DND-41 (cell line): ENCODE results near the gene ST3GAL4.
"Not testable (repeated sequence)": the region's sequence is repeated elsewhere in the genome, so short reads cannot be mapped to it uniquely, and the experiment has no call there.

ENCODE experiments used
- ATAC-seq: fragments of 200-7000 bp; cut with Tn5 transposase; 3 replicates; pipeline ENCODE4 v1.9.1; 2021; ENCODE audit warnings: low read depth; ENCODE audit not compliant: insufficient read depth
- DNase-seq: peaks from one replicate; pipeline ENCODE4 v3.0.0-alpha.2; 2020
- H2AFZ ChIP-seq: 2 replicates; pipeline ENCODE4 v1.6.0; 2012; ENCODE audit warnings: low read depth, low read length
- H3K27ac ChIP-seq: 2 replicates; pipeline ENCODE4 v1.5.1; 2012; ENCODE audit warnings: low read length, inconsistent platforms
- H3K27me3 ChIP-seq: fragments of 200-600 bp; sonication (generic); 2 replicates; pipeline ENCODE4 v1.6.0; 2012; ENCODE audit warnings: low read length, mild to moderate bottlenecking, inconsistent platforms; ENCODE audit not compliant: insufficient read depth, poor library complexity
- H3K36me3 ChIP-seq: 2 replicates; pipeline ENCODE4 v1.5.1; 2012; ENCODE audit warnings: low read length, inconsistent platforms; ENCODE audit not compliant: insufficient read depth
- H3K4me1 ChIP-seq: 2 replicates; pipeline ENCODE4 v1.5.1; 2012; ENCODE audit warnings: mild to moderate bottlenecking, low read length; ENCODE audit not compliant: insufficient read depth
- H3K4me2 ChIP-seq: 2 replicates; pipeline ENCODE4 v1.6.0; 2012; ENCODE audit warnings: mild to moderate bottlenecking, moderate library complexity, low read length, inconsistent platforms; ENCODE audit not compliant: insufficient read depth
- H3K4me3 ChIP-seq, 2 experiments: fragments of 200-600 bp in 1 of 2; shearing (Covaris generic) in 1 of 2; 2 replicates each; pipeline ENCODE4 v1.5.1; 2012 to 2016; ENCODE audit warnings: inconsistent platforms in 2 of 2, low read length in 2 of 2, mild to moderate bottlenecking in 2 of 2, low read depth in 1 of 2, moderate library complexity in 1 of 2
- H3K79me2 ChIP-seq: 2 replicates; pipeline ENCODE4 v1.6.0; 2012; ENCODE audit warnings: low read length, inconsistent platforms; ENCODE audit not compliant: insufficient read depth
- H3K9ac ChIP-seq: 2 replicates; pipeline ENCODE4 v1.6.0; 2012; ENCODE audit warnings: low read depth, mild to moderate bottlenecking, inconsistent platforms, low read length, moderate library complexity
- H3K9me3 ChIP-seq: 2 replicates; pipeline ENCODE4 v1.5.1; 2012; ENCODE audit warnings: low read length, moderate library complexity, mild to moderate bottlenecking, inconsistent platforms; ENCODE audit not compliant: insufficient read depth, severe bottlenecking
- H4K20me1 ChIP-seq: 2 replicates; pipeline ENCODE4 v1.6.0; 2012; ENCODE audit warnings: low read length; ENCODE audit not compliant: insufficient read depth
- EZH2 ChIP-seq: IDR thresholded peaks from 3 replicates; pipeline ENCODE4 v1.6.1; 2012; ENCODE audit warnings: borderline replicate concordance, low read depth, mild to moderate bottlenecking, moderate library complexity, low read length, inconsistent platforms; ENCODE audit not compliant: severe bottlenecking
- TF ChIP-seq, protein P1 (sequence below): IDR thresholded peaks from 2 replicates; pipeline ENCODE4 v1.5.1; 2012; ENCODE audit warnings: borderline replicate concordance, low read length, moderate library complexity, mild to moderate bottlenecking; ENCODE audit not compliant: poor library complexity, severe bottlenecking; ENCODE audit errors: extremely low read depth

The ST3GAL4 gene

DNA sequence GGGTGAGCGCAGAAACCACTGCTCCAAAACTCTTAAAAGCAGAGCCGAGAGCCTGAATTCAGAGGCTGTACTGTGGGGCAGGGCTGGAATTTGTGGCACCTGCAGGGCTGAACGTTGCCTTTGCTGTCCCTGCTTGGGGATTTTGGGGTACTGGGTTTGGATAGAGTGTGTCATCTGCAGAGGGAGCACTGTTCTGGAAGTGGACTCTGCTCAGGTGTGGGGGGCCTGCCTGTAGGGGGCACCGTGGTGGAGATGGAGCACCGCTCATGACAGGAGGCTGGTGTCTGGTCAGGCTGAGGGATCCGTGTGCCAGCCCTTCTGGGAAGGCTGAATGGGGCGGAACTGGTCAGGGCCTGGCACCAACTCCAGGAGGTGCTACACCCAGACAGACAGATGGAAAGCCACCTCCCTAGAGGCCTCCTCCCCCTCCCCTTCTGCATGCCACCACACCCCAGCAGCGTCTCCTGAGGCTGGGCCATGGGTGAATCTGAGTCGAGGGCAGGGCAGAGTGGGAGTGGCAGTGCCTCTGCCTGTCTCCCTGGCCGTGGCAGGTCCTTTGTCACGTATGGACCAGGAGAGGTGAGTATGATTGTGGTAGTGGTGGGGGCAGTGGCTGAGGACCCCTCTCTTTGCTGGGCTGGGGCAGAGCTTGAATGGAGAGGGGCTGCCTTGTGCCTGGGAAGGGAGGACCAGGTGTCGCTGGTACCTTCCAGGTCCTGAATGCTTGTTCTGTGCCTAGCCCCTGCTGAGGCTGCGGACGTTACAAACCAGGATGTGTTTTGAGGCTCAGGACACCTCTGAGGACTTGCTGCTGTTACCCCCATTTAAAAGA, 11.6 kb downstream of the ST3GAL4 start:
- peak; percentile 31; the same call in 2 of the 3 replicates for ATAC-seq
- TF ChIP-seq, protein P1, sequence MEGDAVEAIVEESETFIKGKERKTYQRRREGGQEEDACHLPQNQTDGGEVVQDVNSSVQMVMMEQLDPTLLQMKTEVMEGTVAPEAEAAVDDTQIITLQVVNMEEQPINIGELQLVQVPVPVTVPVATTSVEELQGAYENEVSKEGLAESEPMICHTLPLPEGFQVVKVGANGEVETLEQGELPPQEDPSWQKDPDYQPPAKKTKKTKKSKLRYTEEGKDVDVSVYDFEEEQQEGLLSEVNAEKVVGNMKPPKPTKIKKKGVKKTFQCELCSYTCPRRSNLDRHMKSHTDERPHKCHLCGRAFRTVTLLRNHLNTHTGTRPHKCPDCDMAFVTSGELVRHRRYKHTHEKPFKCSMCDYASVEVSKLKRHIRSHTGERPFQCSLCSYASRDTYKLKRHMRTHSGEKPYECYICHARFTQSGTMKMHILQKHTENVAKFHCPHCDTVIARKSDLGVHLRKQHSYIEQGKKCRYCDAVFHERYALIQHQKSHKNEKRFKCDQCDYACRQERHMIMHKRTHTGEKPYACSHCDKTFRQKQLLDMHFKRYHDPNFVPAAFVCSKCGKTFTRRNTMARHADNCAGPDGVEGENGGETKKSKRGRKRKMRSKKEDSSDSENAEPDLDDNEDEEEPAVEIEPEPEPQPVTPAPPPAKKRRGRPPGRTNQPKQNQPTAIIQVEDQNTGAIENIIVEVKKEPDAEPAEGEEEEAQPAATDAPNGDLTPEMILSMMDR, result peak; percentile 25
- H3K4me1 ChIP-seq, H3K9ac ChIP-seq, H3K27ac ChIP-seq, DNase-seq, H3K27me3 ChIP-seq, H3K4me3 ChIP-seq, H2AFZ ChIP-seq, H3K9me3 ChIP-seq, H3K36me3 ChIP-seq, H3K4me2 ChIP-seq: not testable (repeated sequence)
- Histone ChIP-seq H4K20me1 (peaks cover 24% of the 10 kb centered on the region), H3K79me2 (peaks cover 39% of the 10 kb centered on the region; the same call in 1 of the 2 replicates)

GRCh38 chr11:126367806-126368205, 12.3 kb downstream of the ST3GAL4 start:
- ATAC-seq, result not testable (repeated sequence)

GRCh38 chr11:126368336-126369119, 13.0 kb downstream of the ST3GAL4 start:
- not testable (repeated sequence) for H3K9me3 ChIP-seq, H3K4me2 ChIP-seq, H3K27me3 ChIP-seq, H3K4me3 ChIP-seq, H3K27ac ChIP-seq, H3K9ac ChIP-seq, H3K36me3 ChIP-seq, H2AFZ ChIP-seq, H3K4me1 ChIP-seq, DNase-seq
- Histone ChIP-seq H3K79me2 (peaks cover 43% of the 10 kb centered on the region), H4K20me1 (peaks cover 22% of the 10 kb centered on the region)
- peak; percentile 44; the same call in 2 of the 3 replicates for ATAC-seq

More at GRCh38 chr11:126367806-126368205, 12.3 kb downstream of the ST3GAL4 start:
- H3K4me1 ChIP-seq, DNase-seq, H3K27ac ChIP-seq, H3K9me3 ChIP-seq, H3K9ac ChIP-seq, H3K27me3 ChIP-seq, H3K4me2 ChIP-seq, H3K36me3 ChIP-seq, H2AFZ ChIP-seq, H3K4me3 ChIP-seq: not testable (repeated sequence)
- H4K20me1 ChIP-seq, result peaks cover 23% of the 10 kb centered on the region
- peaks cover 40% of the 10 kb centered on the region for H3K79me2 ChIP-seq

DNA sequence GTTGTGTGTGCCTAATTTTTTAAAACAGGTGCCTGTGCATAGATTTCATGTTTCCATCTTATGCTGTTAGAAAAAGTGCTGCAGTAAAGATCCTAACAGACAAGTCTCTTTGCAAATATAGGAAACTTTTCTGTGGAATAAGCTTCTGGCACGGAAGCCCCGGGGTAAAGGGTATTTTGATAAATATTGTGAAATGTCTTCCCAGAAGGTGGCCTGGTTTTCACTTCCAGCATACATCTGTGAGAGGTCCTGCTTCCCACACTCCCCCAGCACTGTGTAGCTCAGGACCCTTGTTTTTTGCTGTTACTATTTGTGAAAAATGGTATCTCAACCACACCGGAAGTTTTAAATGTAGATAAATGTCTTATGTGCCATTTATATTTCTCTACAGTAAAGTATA, 14.5 kb downstream of the ST3GAL4 start:
- no peaks in the 10 kb centered on the region for H3K36me3 ChIP-seq
- ATAC-seq, result no peak

More for the DNA sequence above, 14.5 kb downstream of the ST3GAL4 start:
- H3K79me2 ChIP-seq, result peaks cover 42% of the 10 kb centered on the region
- H2AFZ ChIP-seq, result no peak overlapping the region
- 0 out of 2 replicates have a peak, but pooled peaks cover 6% of the 10 kb centered on the region for H3K4me1 ChIP-seq
- no peak overlapping the region for H3K27ac ChIP-seq
- no peak overlapping the region for H3K4me2 ChIP-seq
- H3K27me3 ChIP-seq, result no peaks in the 10 kb centered on the region
- DNase-seq, result no peak
- no peak overlapping the region for H3K4me3 ChIP-seq
- no peak overlapping the region for H3K9ac ChIP-seq
- TF ChIP-seq EZH2, result no peak
- TF ChIP-seq, protein P1, result no peak
- no peaks in the 10 kb centered on the region for H3K9me3 ChIP-seq
- peaks cover 18% of the 10 kb centered on the region for H4K20me1 ChIP-seq
